IPS-15b (cell line): ENCODE measurements around the gene HHIPL1.

Source experiments
- H3K27me3 ChIP-seq: one replicate; pipeline ENCODE4 v1.6.1; 2013; ENCODE audit warnings: low read length; ENCODE audit not compliant: control insufficient read depth, insufficient read depth
- H3K36me3 ChIP-seq: one replicate; pipeline ENCODE4 v1.6.1; 2013; ENCODE audit warnings: low read length; ENCODE audit not compliant: control insufficient read depth, insufficient read depth
- H3K4me1 ChIP-seq: one replicate; pipeline ENCODE4 v1.6.1; 2013; ENCODE audit warnings: mild to moderate bottlenecking, low read length; ENCODE audit not compliant: control insufficient read depth, insufficient read depth
- H3K4me3 ChIP-seq: one replicate; pipeline ENCODE4 v1.5.1; 2013; ENCODE audit warnings: low read depth, low read length
- H3K9ac ChIP-seq: one replicate; pipeline ENCODE4 v1.6.1; 2013; ENCODE audit warnings: low read depth, mild to moderate bottlenecking, low read length
- H3K9me3 ChIP-seq: one replicate; pipeline ENCODE4 v1.6.1; 2013; ENCODE audit warnings: mild to moderate bottlenecking, low read length; ENCODE audit not compliant: control insufficient read depth, insufficient read depth

HHIPL1 gene

GRCh38 chr14:99691111-99691885 is 46.4 kb downstream of the HHIPL1 start:
- Histone ChIP-seq H3K36me3 (no peaks in the 10 kb centered on the region), H3K27me3 (no peaks in the 10 kb centered on the region), H3K9me3 (no peaks in the 10 kb centered on the region)

GRCh38 chr14:99693918-99694317 is 49.0 kb downstream of the HHIPL1 start:
- Histone ChIP-seq H3K4me3 (no peak overlapping the region), H3K36me3 (no peaks in the 10 kb centered on the region), H3K4me1 (no peaks in the 10 kb centered on the region), H3K9ac (no peak overlapping the region), H3K27me3 (no peaks in the 10 kb centered on the region), H3K9me3 (no peaks in the 10 kb centered on the region)

More at GRCh38 chr14:99691111-99691885, 46.4 kb downstream of the HHIPL1 start:
- peaks cover 2% of the 10 kb centered on the region for H3K4me1 ChIP-seq
- H3K4me3 ChIP-seq = no peak overlapping the region
- no peak overlapping the region for H3K9ac ChIP-seq

- H3K9ac ChIP-seq = no peak overlapping the region
- H3K27me3 ChIP-seq = no peaks in the 10 kb centered on the region
- no peaks in the 10 kb centered on the region for H3K36me3 ChIP-seq
- no peak overlapping the region for H3K4me3 ChIP-seq
- H3K9me3 ChIP-seq = no peaks in the 10 kb centered on the region
- no peaks in the 10 kb centered on the region for H3K4me1 ChIP-seq
Observed at GRCh38 chr14:99696929-99697328, 52.0 kb downstream of the HHIPL1 start.

GRCh38 chr14:99698236-99698635 is 53.3 kb downstream of the HHIPL1 start:
- no peaks in the 10 kb centered on the region for H3K36me3 ChIP-seq
- H3K9me3 ChIP-seq = peaks cover 4% of the 10 kb centered on the region
- no peaks in the 10 kb centered on the region for H3K4me1 ChIP-seq
- H3K27me3 ChIP-seq = no peaks in the 10 kb centered on the region
- H3K9ac ChIP-seq = no peak overlapping the region
- no peak overlapping the region for H3K4me3 ChIP-seq

- Histone ChIP-seq H3K36me3 (no peaks in the 10 kb centered on the region), H3K4me1 (no peaks in the 10 kb centered on the region), H3K27me3 (no peaks in the 10 kb centered on the region), H3K9ac (no peak overlapping the region), H3K9me3 (peaks cover 7% of the 10 kb centered on the region), H3K4me3 (no peak overlapping the region)
Observed at GRCh38 chr14:99698642-99699041, 53.7 kb downstream of the HHIPL1 start.

GRCh38 chr14:99699085-99699760 is 54.3 kb downstream of the HHIPL1 start:
- Histone ChIP-seq H3K9me3 (peaks cover 7% of the 10 kb centered on the region), H3K4me3 (no peak overlapping the region), H3K9ac (no peak overlapping the region), H3K4me1 (no peaks in the 10 kb centered on the region), H3K27me3 (no peaks in the 10 kb centered on the region), H3K36me3 (no peaks in the 10 kb centered on the region)

- H3K9me3 ChIP-seq = peaks cover 7% of the 10 kb centered on the region
Observed at GRCh38 chr14:99699861-99700260, 54.9 kb downstream of the HHIPL1 start.

GRCh38 chr14:99700379-99700778 is 55.5 kb downstream of the HHIPL1 start:
- no peaks in the 10 kb centered on the region for H3K27me3 ChIP-seq
- H3K4me3 ChIP-seq = no peak overlapping the region
- H3K36me3 ChIP-seq = no peaks in the 10 kb centered on the region
- H3K9ac ChIP-seq = no peak overlapping the region
- no peaks in the 10 kb centered on the region for H3K4me1 ChIP-seq
- H3K9me3 ChIP-seq = peaks cover 7% of the 10 kb centered on the region

More at GRCh38 chr14:99699861-99700260, 54.9 kb downstream of the HHIPL1 start:
- no peaks in the 10 kb centered on the region for H3K27me3 ChIP-seq
- no peaks in the 10 kb centered on the region for H3K36me3 ChIP-seq
- H3K4me3 ChIP-seq = no peak overlapping the region
- no peaks in the 10 kb centered on the region for H3K4me1 ChIP-seq
- no peak overlapping the region for H3K9ac ChIP-seq

GRCh38 chr14:99701260-99701659 is 56.3 kb downstream of the HHIPL1 start:
- Histone ChIP-seq H3K4me3 (no peak overlapping the region), H3K27me3 (no peaks in the 10 kb centered on the region), H3K9ac (no peak overlapping the region), H3K36me3 (no peaks in the 10 kb centered on the region), H3K9me3 (peaks cover 7% of the 10 kb centered on the region), H3K4me1 (no peaks in the 10 kb centered on the region)

- no peaks in the 10 kb centered on the region for H3K4me1 ChIP-seq
- H3K4me3 ChIP-seq = no peak overlapping the region
- H3K9me3 ChIP-seq = peaks cover 7% of the 10 kb centered on the region
- H3K9ac ChIP-seq = no peak overlapping the region
- no peaks in the 10 kb centered on the region for H3K27me3 ChIP-seq
- H3K36me3 ChIP-seq = no peaks in the 10 kb centered on the region
Observed at GRCh38 chr14:99702115-99702514, 57.2 kb downstream of the HHIPL1 start.

- no peak overlapping the region for H3K4me3 ChIP-seq
- no peaks in the 10 kb centered on the region for H3K27me3 ChIP-seq
- no peaks in the 10 kb centered on the region for H3K4me1 ChIP-seq
- peaks cover 7% of the 10 kb centered on the region for H3K9me3 ChIP-seq
- no peaks in the 10 kb centered on the region for H3K36me3 ChIP-seq
- H3K9ac ChIP-seq = no peak overlapping the region
Observed at GRCh38 chr14:99703381-99703780, 58.5 kb downstream of the HHIPL1 start.

GRCh38 chr14:99704037-99704436 is 59.1 kb downstream of the HHIPL1 start:
- peaks cover 7% of the 10 kb centered on the region for H3K9me3 ChIP-seq
- H3K36me3 ChIP-seq = no peaks in the 10 kb centered on the region
- no peak overlapping the region for H3K9ac ChIP-seq
- no peaks in the 10 kb centered on the region for H3K27me3 ChIP-seq
- H3K4me1 ChIP-seq = no peaks in the 10 kb centered on the region
- H3K4me3 ChIP-seq = no peak overlapping the region
